Measurements from ENCODE around the gene PARP16.

DNA sequence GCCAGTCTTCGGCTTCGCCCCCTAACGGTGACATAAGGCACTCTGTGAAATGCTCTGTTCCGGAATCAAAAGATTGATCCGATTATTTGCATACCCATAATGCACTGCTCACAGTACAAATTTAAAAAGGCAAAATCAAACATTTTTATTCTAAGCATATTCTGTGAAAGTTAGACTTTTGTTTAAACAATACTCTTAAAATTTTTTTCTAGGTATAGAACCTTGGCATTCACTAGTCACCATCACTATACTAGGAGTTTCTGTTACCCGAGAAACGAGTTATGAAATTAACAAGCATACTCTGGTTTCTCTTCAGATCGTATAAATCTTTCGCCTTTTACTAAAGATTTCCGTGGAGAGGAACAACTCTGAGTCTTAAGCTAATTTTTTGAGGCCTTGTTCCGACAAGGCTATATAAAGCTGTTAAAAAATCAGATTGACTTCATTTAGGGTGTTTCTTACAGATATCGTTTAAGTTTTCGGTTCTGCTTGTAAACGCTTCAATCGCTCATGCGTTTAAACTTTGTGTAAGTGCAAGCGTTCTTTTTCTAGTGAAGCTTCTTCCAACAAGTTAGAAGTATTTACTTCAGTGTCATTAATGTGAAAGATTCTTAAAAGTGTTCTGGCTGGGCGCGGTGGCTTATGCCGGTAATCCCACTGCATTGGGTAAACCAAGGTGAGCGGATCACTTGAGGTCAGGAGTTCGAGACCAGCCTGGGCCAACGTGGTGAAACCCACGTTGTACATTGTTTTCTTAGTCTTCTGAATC lies 17.9 kb upstream of the PARP16 start, which contains the start of gene RNU5B-1:
- TF ChIP-seq, protein P1, sequence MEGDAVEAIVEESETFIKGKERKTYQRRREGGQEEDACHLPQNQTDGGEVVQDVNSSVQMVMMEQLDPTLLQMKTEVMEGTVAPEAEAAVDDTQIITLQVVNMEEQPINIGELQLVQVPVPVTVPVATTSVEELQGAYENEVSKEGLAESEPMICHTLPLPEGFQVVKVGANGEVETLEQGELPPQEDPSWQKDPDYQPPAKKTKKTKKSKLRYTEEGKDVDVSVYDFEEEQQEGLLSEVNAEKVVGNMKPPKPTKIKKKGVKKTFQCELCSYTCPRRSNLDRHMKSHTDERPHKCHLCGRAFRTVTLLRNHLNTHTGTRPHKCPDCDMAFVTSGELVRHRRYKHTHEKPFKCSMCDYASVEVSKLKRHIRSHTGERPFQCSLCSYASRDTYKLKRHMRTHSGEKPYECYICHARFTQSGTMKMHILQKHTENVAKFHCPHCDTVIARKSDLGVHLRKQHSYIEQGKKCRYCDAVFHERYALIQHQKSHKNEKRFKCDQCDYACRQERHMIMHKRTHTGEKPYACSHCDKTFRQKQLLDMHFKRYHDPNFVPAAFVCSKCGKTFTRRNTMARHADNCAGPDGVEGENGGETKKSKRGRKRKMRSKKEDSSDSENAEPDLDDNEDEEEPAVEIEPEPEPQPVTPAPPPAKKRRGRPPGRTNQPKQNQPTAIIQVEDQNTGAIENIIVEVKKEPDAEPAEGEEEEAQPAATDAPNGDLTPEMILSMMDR (IDR thresholded peaks at IDR 0.05; ENCODE audit: low read depth, low read length): peak; percentile 89
- peak; percentile 99 for TF ChIP-seq POLR2A (IDR thresholded peaks at IDR 0.05; ENCODE audit: extremely low read depth, insufficient read length)
